ENCODE measurements around the gene UGT2A1.

- TF ChIP-seq POLR2AphosphoS5 (IDR thresholded peaks at IDR 0.05; ENCODE audit: borderline replicate concordance, low read depth, low read length) (no peak), EZH2 (IDR thresholded peaks at IDR 0.05) (no peak), FOXP2 (optimal IDR thresholded peaks at IDR 0.05; ENCODE audit: control extremely low read depth, extremely low read length, insufficient read depth) (no peak)
Measured at GRCh38 chr4:69697536-69698242, 44.6 kb upstream of the UGT2A1 start.

Data from SK-N-MC (cell line).